GM12892 (cell line): ENCODE measurements around the gene ERBB4.

Experiments used
- POLR2A ChIP-seq: IDR thresholded peaks from 2 replicates; pipeline ENCODE4 v1.6.1; 2011; ENCODE audit warnings: low read depth, low read length, control low read depth
- POLR2AphosphoS5 ChIP-seq: IDR thresholded peaks from 2 replicates; pipeline ENCODE4 v1.6.1; 2011; ENCODE audit warnings: low read depth, low read length, control low read depth

DNA sequence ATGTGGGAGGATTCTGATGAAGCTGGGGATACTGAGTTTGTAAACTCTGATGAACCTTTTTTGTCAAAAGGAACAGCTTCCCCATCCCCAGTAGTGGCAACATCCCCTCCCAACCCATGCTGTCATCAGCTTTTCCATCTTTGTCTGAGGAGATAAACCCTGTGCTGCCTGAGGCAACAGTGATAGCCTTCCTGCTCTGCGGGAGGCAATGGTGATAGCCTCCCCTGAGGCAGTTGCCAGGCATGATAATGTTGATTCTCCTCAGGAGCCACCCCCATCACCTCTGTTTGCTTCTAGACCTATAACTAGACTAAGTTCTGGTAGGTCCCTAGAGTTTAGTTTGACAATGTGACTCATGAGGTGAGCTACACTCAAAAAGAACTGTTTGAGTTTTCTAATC is 97.5 kb downstream of the ERBB4 start:
- TF ChIP-seq POLR2AphosphoS5 (no peak), POLR2A (no peak)
